HG03135 (cell line): ENCODE measurements around the gene ELOVL1.
"Not testable (repeated sequence)": the region's sequence is repeated elsewhere in the genome, so short reads cannot be mapped to it uniquely, and the experiment has no call there.

Source experiments
- ATAC-seq: cut with Tn5 transposase; IDR thresholded peaks from one replicate; pipeline ENCODE4 v1.9.1; 2021; ENCODE audit warnings: mild to moderate bottlenecking, moderate library complexity; ENCODE audit not compliant: unreplicated experiment

ELOVL1 gene

DNA sequence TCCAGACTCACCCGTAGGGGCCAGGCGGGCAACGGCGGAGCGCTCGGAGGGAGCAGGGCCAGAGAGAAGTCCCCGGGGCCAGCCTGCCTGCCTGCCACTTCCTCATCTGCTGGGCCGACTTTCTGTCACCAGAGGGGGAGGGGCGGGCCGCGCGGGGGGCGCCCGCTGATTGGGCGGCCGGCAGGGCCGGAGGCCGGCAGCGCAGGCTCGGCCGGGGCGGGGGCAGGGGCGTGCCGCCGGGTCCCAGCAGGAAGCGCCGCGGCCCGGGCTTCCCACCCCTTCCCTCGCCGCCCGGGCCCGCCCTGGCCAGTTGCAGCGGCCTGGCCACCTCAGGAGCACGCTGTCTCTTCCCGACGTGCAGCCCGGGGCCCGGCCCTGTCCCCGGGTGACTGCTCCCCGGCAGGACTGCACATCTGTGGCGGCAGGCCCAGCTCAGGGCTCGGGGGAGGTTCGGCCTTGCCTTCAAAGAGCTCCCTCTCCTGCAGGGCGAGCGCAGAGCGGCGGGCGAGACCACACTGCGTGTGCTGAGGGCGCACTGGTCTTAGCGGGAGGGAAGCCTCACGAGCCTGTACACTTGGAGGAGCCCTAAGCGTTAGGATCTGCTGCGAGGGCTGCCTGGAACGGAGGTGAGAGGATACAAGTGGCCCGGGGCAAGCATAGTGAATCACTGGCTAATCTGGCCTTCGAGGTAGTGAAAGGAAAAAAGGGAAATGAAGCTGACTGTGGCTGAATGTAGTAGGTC, at the start of gene ELOVL1:
Gene ELOVL1, minus strand, starts transcription at position 108 of the 742 bp plus-strand sequence. CDS start 2,402 bp downstream, outside the sequence.
- peak; percentile 75 for ATAC-seq

DNA sequence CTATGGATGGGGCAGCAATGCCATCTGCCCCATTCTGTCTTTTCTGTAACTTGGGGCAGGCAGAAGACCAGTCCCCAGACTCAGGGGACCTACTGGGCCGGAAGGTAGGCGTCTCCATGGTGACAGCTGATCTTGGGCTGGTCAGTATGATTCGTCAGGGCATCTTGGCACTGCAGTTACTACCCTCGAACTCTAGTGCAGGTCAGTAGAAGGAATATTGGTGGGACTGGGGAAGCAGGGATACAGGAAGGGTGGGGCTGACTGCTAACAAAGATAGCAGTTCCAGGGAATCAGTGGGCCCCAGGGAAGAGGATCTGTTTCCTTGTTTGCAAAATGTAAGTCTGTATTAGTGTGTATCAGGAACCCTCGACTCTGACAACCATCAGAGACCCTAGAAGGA, 48.1 kb upstream of the ELOVL1 start:
- ATAC-seq: no peak

GRCh38 chr1:43414634-43415223, 46.9 kb upstream of the ELOVL1 start:
- ATAC-seq: no peak

GRCh38 chr1:43413426-43413825, 45.6 kb upstream of the ELOVL1 start:
- ATAC-seq: not testable (repeated sequence)

- ATAC-seq: no peak
Measured at GRCh38 chr1:43410571-43410970, 42.8 kb upstream of the ELOVL1 start.

DNA sequence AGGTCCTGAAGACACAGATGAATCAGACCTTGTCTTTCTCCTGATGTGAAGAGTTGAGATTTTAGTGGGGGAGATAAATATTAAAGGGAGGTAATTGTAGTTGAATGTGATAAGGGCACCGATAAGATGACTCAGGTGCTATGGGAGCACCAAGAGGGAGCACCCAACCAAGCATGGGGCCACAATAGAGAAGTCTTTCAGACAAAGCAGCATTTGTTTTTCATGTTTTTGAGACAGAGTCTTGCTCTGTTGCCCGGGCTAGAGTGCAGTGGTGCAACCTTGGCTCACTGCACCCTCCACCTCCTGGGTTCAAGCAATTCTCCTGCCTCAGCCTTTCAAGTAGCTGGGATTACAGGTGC, 38.0 kb upstream of the ELOVL1 start:
- ATAC-seq: no peak

- ATAC-seq: no peak
Measured at GRCh38 chr1:43405219-43405875, 37.5 kb upstream of the ELOVL1 start.

GRCh38 chr1:43404353-43404752, 36.5 kb upstream of the ELOVL1 start:
- ATAC-seq: no peak

DNA sequence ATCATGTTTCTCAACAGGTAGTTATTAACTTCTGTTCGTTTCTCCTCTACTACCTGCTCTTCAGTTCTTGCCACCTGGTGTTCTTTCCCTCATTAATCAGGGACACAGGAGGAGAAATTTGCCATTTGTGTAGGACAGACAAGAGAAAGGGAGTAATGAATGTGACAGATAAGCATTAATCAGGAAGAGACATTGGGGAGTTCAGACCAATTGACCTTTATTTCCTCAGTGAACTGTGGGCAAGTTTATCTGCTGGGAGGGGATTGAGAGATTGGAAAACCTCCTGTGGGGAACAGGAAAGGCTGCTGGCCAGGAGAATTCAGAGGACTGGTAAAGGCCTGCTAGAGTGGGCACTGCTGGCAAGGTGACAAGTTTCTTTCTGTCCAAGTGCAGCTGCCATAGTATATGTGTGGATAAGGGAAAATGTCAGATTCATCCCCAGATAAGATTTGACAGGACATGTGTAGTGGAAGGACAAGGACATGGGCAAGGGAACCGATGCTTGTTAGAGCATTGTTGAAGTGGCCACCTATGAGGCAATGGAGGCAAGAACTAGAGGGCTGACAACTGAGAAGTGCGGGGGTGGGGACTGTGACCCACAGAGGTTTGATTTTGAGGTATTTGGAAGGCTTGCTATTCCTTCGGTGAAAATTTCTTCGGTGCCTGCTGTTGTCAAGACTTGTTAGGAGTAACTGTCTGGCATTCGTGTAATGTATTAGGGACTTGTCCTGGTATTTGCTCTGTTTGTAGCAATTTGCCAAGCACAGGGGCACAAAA, 34.5 kb upstream of the ELOVL1 start:
- no peak for ATAC-seq

DNA sequence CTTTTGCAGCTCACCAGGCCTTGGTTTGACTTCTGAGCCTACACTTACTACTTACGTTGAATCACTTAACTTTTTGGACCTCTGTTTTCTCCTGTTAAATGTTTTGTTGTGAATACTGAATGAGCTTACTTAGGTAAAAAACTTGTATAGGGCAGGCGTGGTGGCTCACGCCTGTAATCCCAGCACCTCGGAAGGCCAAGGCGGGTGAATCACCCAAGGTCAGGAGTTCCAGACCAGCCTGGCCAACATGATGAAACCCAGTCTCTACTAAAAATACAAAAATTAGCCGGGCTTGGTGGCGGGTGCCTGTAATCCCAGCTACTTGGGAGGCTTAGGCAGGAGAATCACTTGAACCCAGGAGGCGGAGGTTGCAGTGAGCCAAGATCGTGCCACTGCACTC, 32.6 kb upstream of the ELOVL1 start:
- not testable (repeated sequence) for ATAC-seq

- no peak for ATAC-seq
Measured at GRCh38 chr1:43398227-43398626, 30.4 kb upstream of the ELOVL1 start.

DNA sequence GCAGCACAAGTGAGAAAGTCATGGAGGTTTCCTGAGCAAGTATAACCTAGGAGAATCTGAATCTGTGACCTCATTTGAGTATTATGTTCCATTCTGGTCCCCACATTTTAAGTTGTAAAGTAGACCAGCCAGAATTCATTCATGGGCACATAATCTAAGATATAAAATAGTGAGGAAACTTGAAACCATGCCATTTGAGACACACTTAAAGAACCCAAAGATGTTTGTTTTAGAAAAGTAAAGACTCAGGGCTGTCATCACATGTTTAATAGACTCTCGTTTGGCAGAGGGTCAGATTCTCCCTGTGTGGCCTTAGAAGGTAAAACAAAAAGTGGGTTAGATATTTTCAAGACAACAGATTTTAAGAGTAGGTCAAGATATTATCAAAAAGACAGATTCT, 28.2 kb upstream of the ELOVL1 start:
- no peak for ATAC-seq

- ATAC-seq: no peak
Measured at GRCh38 chr1:43395523-43395922, 27.7 kb upstream of the ELOVL1 start.

DNA sequence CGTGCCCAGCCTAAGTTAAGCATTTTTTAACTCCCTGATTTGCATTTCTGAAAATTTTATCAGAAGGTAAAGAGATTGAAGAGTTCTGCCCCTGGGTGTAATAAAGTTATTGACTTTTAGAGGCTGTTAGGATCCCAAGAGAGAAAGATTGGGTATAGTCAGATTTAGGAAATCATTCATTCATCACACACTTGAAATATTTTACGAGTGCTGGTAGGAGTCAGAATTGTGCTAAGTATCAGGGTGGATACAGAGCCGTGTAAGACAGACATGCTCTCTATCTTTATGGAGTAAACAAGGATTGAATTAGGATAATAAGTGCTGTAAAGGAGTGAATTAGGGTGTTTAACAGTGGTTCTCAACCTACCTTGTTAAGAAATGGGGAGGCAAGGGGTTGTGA, 24.9 kb upstream of the ELOVL1 start:
- no peak for ATAC-seq

DNA sequence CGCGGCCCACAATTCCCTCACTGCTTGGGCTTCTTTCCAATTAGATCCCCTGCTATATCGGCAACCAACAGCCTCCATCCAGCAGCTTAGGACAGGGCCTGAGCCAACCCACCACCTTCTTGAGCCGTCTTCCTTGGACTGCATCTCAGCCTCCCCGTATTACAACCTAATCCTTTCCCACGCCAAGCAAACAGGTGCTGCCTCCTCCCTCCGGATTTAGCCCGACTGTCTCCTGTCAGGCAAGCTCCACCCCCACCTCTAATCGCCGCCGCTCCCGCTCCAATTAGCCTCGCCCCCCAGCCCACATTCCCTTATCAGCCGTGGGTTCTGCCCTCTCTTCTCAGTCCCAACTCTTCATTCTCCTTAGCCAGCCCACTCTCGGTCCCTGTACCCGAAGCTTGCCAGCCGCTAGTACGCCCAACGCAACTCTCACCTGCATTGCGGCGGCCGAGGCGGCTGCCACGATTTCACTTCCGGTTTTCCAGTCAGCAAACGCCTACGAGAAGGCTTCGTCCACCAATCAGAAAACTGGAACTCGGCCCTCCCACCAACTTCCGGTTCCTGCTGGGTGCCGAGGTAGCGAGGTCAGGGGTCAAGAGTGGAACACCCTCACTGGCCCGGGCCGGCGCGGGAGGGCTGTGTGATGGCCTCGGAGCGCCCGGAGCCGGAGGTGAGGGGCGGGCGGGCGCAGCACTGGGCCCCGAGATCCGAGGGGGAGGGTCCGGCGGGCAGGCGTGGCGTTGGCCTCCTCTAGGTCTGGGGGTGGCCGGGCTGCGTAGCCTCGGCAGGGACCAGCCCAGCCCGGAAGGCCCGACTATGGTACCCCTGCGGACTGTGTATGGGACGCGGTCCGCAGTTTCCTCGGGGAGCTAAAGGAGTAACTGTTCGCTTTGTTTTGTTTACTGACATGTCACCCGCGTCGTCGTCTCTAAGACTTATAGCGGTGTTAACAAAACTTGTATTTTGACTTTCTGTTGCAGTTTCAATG, 21.8 kb upstream of the ELOVL1 start, which contains the start of the genes MED8 and SZT2:
Gene MED8, minus strand, starts transcription at position 475 of the 988 bp plus-strand sequence. Its CDS starts 36 bp downstream, at position 439.
Gene SZT2, plus strand, starts transcription at position 574 of the 988 bp plus-strand sequence. Its CDS starts 70 bp downstream, at position 644.
- ATAC-seq: peak; percentile 84

DNA sequence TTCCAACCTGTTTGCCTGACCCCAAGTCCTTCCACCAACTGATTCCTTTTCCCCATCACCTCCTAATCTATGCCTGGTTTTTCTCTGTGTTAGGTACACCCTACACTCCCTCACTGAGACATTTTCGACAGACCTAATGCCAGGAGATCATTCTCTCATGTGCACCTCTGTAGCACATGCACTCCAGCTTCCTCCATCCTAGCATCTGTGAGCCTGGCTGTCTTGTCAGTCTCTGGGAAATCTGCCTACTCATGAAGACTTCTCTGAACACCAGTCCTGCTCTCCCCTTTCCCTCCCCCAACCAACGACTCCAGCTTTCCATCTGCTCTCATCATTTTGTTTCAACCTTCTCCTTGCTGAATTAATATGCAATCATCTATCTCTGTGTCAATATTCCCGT, 20.8 kb upstream of the ELOVL1 start:
- ATAC-seq: no peak

- no peak for ATAC-seq
Measured at GRCh38 chr1:43387976-43388599, 20.3 kb upstream of the ELOVL1 start.

DNA sequence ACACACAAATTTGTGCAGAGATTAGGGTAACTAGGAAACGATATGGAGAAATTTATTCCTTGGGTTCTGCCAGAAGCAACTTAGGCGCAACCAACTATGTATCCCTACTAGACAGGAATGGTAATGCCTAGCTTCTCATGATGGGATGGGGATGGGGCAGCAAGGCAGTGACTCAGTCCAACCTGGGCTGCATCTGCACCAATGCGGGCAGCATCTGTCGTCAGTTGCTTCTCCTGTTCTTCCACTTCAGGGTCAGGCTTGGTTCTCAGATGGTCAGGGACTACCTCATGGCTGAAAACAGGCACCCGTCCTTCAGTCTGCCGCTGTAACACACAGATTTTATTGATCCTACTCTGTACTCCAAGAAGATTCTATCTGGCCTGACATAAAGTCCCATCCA, 18.9 kb upstream of the ELOVL1 start:
- ATAC-seq: no peak

DNA sequence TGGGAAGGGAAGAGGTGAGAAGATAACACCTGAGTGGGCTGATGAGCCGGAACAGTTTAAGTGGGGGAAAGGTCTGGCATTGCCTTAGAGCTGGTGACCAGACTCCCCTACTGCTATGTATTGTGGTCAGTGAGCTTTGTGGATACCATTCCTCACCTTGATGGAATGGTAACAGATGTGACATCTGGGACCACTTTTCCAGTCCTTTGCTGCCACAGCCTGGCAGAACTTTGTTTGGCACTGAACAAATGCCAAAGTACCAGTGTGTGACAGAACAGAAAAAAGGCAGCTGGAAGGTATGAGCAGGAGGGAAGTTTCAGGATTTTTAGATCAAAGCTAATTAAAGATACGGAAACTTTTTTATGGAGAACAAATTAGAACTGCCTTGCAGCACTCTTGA, 15.6 kb upstream of the ELOVL1 start:
- no peak for ATAC-seq
